ENCODE data around the gene RPUSD2. TPM values are rescaled to one million over a fixed set of nuclear protein-coding genes. Genes with fewer than 3 reads are reported as not detected.

RPUSD2 gene
- total and polyA plus RNA-seq, 3 experiments from 2014 or later: 20.8 to 30.3 (median 25.1) TPM

DNA sequence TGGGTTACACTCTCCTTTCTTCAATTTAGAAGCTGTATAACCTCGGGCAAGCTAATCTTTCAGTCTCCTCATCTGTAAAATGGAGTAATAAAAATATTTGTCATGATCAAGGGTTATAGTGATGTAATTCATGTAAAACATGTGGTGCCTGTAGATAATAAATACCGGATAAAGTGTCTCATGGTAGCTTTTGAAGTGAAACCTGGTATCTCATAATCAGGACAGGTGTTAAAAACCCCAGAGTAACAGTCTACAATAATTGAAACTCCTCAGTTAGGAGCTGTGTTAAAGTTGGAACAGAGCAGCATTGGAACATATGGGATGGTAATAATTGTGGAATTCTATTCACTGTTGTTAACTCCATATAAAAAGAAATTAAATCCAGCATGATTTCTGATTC, 24.1 kb downstream of the RPUSD2 start:
- Mint-ChIP-seq H3K4me3 (peak overlapping the region; percentile 63 to 97 (median 95)), H3K9me3 (no peaks in the 10 kb centered on the region), H3K36me3 (peaks cover 0 to 9% (median 3%) of the 10 kb centered on the region in 3 donors), H3K27me3 (peaks cover 2 to 7% of the 10 kb centered on the region in 2 donors), H3K27ac (peak overlapping the region; percentile 57 to 100 (median 98)), H3K4me1 (peaks cover 33 to 41% (median 37%) of the 10 kb centered on the region in 3 donors)
- Histone ChIP-seq H3K27ac (ENCODE audit: low read depth, low read length) (no peak overlapping the region), H3K4me1 (ENCODE audit: insufficient read depth, low read length) (peaks cover 8% of the 10 kb centered on the region), H3K36me3 (ENCODE audit: insufficient read depth, low read length) (no peaks in the 10 kb centered on the region), H3K4me3 (ENCODE audit: low read length) (no peak overlapping the region), H3K27me3 (ENCODE audit: insufficient read depth, low read length, poor library complexity, severe bottlenecking) (no peaks in the 10 kb centered on the region), H3K9me3 (ENCODE audit: low read length) (no peaks in the 10 kb centered on the region)
- ChIA-PET POLR2A (interaction anchor here (0.6 kb wide), 1 partner anchor 10 kb away, joined by 3 read pairs; no protein-coding TSS in a partner anchor), CTCF (interaction anchor here (1.0 kb wide), 3 partner anchors 12 to 301 kb away, joined by 3 to 4 read pairs (median 3); partner anchors contain the start of genes RPUSD2 and VPS18)
- DNase-seq: peak in 1 of 5 donors; percentile 30

DNA sequence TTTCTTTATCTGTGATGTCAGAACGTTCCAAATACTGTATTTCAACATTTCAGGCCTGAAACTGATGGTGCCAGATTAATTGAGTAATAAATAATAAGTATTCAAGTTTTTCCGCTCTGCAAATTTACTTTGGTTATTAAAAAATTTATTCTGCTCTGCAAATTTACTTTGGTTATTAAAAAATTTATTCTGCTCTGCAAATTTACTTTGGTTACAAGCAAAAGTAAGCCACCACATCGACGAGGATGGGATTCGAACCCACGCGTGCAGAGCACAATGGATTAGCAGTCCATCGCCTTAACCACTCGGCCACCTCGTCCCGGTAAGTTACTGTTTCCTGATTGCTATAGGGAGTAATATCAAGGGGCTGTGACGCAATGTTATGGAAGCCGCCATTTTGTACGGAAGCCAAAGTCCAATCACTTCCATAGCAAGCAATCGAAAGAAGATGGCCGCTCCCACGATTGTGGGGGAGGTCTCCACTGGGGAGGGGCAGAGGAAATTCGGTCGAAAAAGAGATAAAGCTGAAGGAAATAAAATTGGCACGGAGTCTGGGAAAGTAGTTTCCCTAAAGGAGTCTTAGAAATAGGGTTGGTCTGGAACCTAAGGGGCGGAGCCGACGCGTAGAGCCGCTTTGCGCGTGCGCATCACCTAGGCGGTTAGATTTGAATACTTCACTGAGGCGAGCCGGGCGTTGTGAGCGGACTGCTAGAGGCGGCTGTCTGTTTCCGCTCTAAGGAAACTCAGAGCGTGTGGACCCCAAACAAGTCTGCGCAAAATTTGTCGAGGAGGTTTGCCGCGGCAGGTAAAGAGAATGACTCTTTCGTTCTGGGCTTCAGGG, 24.7 kb downstream of the RPUSD2 start, which contains the start of gene KNL1:
Gene KNL1, plus strand, starts transcription at position 662 of the 841 bp plus-strand sequence. CDS start 8,683 bp downstream, outside the sequence.
- Mint-ChIP-seq H3K4me1 (peaks cover 33 to 41% (median 37%) of the 10 kb centered on the region in 3 donors), H3K27me3 (peaks cover 2 to 7% of the 10 kb centered on the region in 2 donors), H3K36me3 (peaks cover 0 to 9% (median 3%) of the 10 kb centered on the region in 3 donors), H3K27ac (peak within 1 kb of the TSS; percentile 95 to 100 (median 98)), H3K9me3 (no peaks in the 10 kb centered on the region), H3K4me3 (peak within 1 kb of the TSS; percentile 93 to 97 (median 95))
- POLR2A ChIA-PET: interaction anchor here (0.6 to 1.1 kb wide), 3 partner anchors 11 to 156 kb away, joined by 3 to 7 read pairs (median 3); no protein-coding TSS in a partner anchor
- Histone ChIP-seq H3K9me3 (ENCODE audit: low read length) (no peaks in the 10 kb centered on the region), H3K27me3 (ENCODE audit: insufficient read depth, low read length, poor library complexity, severe bottlenecking) (no peaks in the 10 kb centered on the region), H3K27ac (ENCODE audit: low read depth, low read length) (peak within 1 kb of the TSS; percentile 90), H3K36me3 (ENCODE audit: insufficient read depth, low read length) (no peaks in the 10 kb centered on the region), H3K4me3 (ENCODE audit: low read length) (peak within 1 kb of the TSS; percentile 84), H3K4me1 (ENCODE audit: insufficient read depth, low read length) (peaks cover 8% of the 10 kb centered on the region)
- CTCF ChIA-PET: interaction anchor here (1.0 to 1.1 kb wide), 4 partner anchors 12 to 300 kb away, joined by 3 to 6 read pairs (median 4); partner anchors contain the start of genes RPUSD2 and VPS18
- peak; percentile 81 to 92 (median 89) for DNase-seq

DNA sequence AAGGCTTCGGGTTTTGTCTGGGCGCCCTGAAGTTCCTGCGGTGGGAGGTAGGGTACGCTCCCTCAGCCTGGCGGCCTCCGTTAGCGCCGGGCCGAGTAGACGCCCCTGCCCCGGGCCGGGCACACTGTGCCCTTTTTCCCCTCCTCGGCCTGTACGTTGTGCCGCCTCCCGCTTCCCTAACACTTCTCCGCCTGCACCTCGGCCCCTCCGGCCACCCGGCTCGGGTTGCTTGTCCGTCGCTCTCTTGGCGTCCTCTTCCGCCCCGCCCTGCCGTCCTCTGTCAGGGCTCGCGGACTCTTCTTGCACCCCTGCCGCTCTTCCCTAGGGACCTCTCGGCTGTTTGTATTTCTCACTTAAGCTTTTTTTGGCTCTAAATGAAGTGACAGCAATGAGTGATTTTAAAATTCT, 25.3 kb downstream of the RPUSD2 start:
- Mint-ChIP-seq H3K4me3 (peak overlapping the region; percentile 93 to 97 (median 95)), H3K36me3 (peaks cover 0 to 9% (median 1%) of the 10 kb centered on the region in 3 donors), H3K27me3 (peaks cover 2 to 5% of the 10 kb centered on the region in 2 donors)

DNA sequence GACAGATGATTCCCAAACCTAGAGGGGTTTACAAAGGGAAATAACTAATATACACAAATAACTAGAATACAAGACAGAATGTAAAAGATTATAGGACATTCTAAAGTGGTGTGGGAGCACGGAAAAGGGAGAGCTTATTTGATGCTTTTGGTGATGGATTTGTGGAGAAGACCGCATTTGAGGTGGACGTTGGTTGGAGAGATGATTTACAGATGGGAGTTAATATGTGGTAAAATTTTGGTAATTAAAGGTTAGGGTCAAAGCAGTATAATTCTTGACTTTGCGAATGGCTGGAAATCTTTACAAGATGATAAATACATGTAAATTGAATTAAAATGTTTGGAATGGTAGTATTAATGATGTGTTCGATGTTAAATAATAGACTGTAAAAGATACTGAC, 26.1 kb downstream of the RPUSD2 start:
- DNase-seq: no peak
- peak overlapping the region; percentile 90 for H3K27ac ChIP-seq (ENCODE audit: low read depth, low read length)
- Mint-ChIP-seq H3K4me1 (peaks cover 25 to 35% (median 29%) of the 10 kb centered on the region in 3 donors), H3K27ac (peak overlapping the region in 5 of 8 donors; percentile 1 to 100 (median 95)), H3K4me3 (peak overlapping the region; percentile 71 to 97 (median 95)), H3K27me3 (peaks cover 2 to 5% of the 10 kb centered on the region in 2 donors), H3K36me3 (peaks cover 0 to 9% (median 1%) of the 10 kb centered on the region in 3 donors), H3K9me3 (no peaks in the 10 kb centered on the region)
- no peaks in the 10 kb centered on the region for H3K36me3 ChIP-seq (ENCODE audit: insufficient read depth, low read length)
- ChIA-PET POLR2A (interaction anchor here (1.1 kb wide), 1 partner anchor 155 kb away, joined by 7 read pairs; no protein-coding TSS in a partner anchor), CTCF (interaction anchor here (0.8 to 1.1 kb wide), 2 partner anchors 188 to 192 kb away, joined by 3 to 6 read pairs; no protein-coding TSS in a partner anchor)
- peaks cover 1% of the 10 kb centered on the region for H3K4me1 ChIP-seq (ENCODE audit: insufficient read depth, low read length)
- no peaks in the 10 kb centered on the region for H3K9me3 ChIP-seq (ENCODE audit: low read length)
- H3K27me3 ChIP-seq (ENCODE audit: insufficient read depth, low read length, poor library complexity, severe bottlenecking): no peaks in the 10 kb centered on the region
- H3K4me3 ChIP-seq (ENCODE audit: low read length): peak overlapping the region; percentile 84

More for the DNA sequence above, 25.3 kb downstream of the RPUSD2 start:
- ChIA-PET CTCF (interaction anchor here (0.8 to 1.1 kb wide), 2 partner anchors 188 to 193 kb away, joined by 3 to 6 read pairs; no protein-coding TSS in a partner anchor), POLR2A (interaction anchor here (0.6 to 1.1 kb wide), 2 partner anchors 143 to 156 kb away, joined by 3 to 7 read pairs; no protein-coding TSS in a partner anchor)
- Histone ChIP-seq H3K27me3 (ENCODE audit: insufficient read depth, low read length, poor library complexity, severe bottlenecking) (no peaks in the 10 kb centered on the region), H3K4me1 (ENCODE audit: insufficient read depth, low read length) (peaks cover 7% of the 10 kb centered on the region), H3K4me3 (ENCODE audit: low read length) (peak overlapping the region; percentile 84), H3K9me3 (ENCODE audit: low read length) (no peaks in the 10 kb centered on the region), H3K36me3 (ENCODE audit: insufficient read depth, low read length) (no peaks in the 10 kb centered on the region), H3K27ac (ENCODE audit: low read depth, low read length) (peak overlapping the region; percentile 90)
- H3K27ac Mint-ChIP-seq: peak overlapping the region; percentile 29 to 100 (median 98)
- no peaks in the 10 kb centered on the region for H3K9me3 Mint-ChIP-seq
- no peak for DNase-seq
- H3K4me1 Mint-ChIP-seq: peaks cover 32 to 40% (median 36%) of the 10 kb centered on the region in 3 donors

DNA sequence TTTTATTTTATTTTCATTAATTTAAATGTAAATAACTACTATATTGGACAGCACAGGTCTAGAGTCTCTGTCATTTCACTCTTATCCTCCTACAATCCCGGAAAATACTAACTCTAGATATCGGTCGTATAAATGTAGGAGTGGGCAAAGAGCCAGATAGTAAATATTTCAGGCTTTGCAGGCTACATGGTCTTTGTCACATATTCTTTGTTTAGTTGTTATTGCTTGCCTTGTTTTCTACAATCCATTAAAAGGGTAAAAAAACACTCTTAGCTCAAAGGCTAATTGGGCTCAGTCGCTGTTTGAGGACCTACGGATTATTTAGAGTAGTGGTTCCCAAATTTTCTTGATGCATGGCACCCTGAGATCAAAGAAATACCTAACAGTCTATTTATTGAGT, 26.7 kb downstream of the RPUSD2 start:
- Mint-ChIP-seq H3K27ac (no peak overlapping the region), H3K27me3 (peaks cover 2 to 5% of the 10 kb centered on the region in 2 donors), H3K9me3 (no peaks in the 10 kb centered on the region), H3K4me3 (no peak overlapping the region), H3K36me3 (peaks cover 0 to 9% (median 1%) of the 10 kb centered on the region in 3 donors), H3K4me1 (peaks cover 21 to 30% (median 29%) of the 10 kb centered on the region in 3 donors)
- Histone ChIP-seq H3K4me3 (ENCODE audit: low read length) (no peak overlapping the region), H3K27ac (ENCODE audit: low read depth, low read length) (no peak overlapping the region), H3K4me1 (ENCODE audit: insufficient read depth, low read length) (no peaks in the 10 kb centered on the region), H3K9me3 (ENCODE audit: low read length) (no peaks in the 10 kb centered on the region), H3K36me3 (ENCODE audit: insufficient read depth, low read length) (no peaks in the 10 kb centered on the region), H3K27me3 (ENCODE audit: insufficient read depth, low read length, poor library complexity, severe bottlenecking) (no peaks in the 10 kb centered on the region)
- no peak for DNase-seq
- ChIA-PET CTCF (no interaction called here), POLR2A (no interaction called here)

DNA sequence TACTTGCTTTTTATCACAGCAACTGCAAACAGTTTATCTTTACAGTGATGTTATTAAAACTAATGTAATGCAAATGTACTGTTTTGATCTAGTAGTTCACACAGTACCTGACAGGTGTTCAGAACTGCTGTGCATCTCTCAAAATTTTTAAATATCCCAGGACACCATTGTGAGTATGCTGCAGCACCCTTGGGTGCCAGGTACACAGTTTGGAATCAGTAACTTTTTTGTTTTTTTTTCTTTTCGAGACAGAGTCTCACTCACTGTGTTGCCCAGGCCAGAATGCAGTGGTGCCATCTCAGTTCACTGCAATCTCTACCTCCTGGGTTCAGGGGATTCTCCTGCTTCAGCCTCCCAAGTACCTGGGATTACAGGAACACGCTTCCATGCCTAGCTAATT, 27.9 kb downstream of the RPUSD2 start:
- peak overlapping the region in 1 of 8 donors; percentile 29 for H3K27ac Mint-ChIP-seq
- Histone ChIP-seq H3K36me3 (ENCODE audit: insufficient read depth, low read length) (no peaks in the 10 kb centered on the region), H3K27me3 (ENCODE audit: insufficient read depth, low read length, poor library complexity, severe bottlenecking) (no peaks in the 10 kb centered on the region), H3K27ac (ENCODE audit: low read depth, low read length) (no peak overlapping the region), H3K9me3 (ENCODE audit: low read length) (no peaks in the 10 kb centered on the region), H3K4me1 (ENCODE audit: insufficient read depth, low read length) (no peaks in the 10 kb centered on the region), H3K4me3 (ENCODE audit: low read length) (no peak overlapping the region)
- peaks cover 2 to 5% of the 10 kb centered on the region in 2 donors for H3K27me3 Mint-ChIP-seq
- peaks cover 0 to 9% (median 1%) of the 10 kb centered on the region in 3 donors for H3K36me3 Mint-ChIP-seq
- POLR2A ChIA-PET: no interaction called here
- H3K4me1 Mint-ChIP-seq: peaks cover 21 to 29% (median 27%) of the 10 kb centered on the region in 3 donors
- no peak for DNase-seq
- CTCF ChIA-PET: no interaction called here
- H3K9me3 Mint-ChIP-seq: no peaks in the 10 kb centered on the region
- H3K4me3 Mint-ChIP-seq: no peak overlapping the region

DNA sequence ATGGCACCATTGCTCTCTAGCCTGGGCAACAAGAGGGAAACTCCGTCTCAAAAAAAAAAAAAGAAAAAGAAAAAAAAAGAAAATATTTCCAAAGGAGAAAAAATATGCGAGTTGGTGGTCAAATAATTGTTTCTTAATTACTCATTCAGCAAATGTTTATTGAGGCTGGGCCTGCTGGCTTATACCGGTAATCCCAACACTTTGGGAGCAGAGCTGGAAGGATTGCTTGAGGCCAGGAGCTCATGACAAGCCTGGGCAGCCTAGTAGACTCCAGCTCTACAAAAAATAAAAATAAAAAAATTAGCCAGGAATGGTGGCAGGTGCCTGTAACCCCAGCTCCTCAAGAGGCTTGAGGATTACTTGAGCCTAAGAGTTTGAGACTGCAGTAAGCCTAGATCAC, 29.0 kb downstream of the RPUSD2 start:
- peaks cover 0 to 9% (median 1%) of the 10 kb centered on the region in 3 donors for H3K36me3 Mint-ChIP-seq
- Histone ChIP-seq H3K36me3 (ENCODE audit: insufficient read depth, low read length) (no peaks in the 10 kb centered on the region), H3K4me3 (ENCODE audit: low read length) (no peak overlapping the region), H3K4me1 (ENCODE audit: insufficient read depth, low read length) (no peaks in the 10 kb centered on the region), H3K27me3 (ENCODE audit: insufficient read depth, low read length, poor library complexity, severe bottlenecking) (no peaks in the 10 kb centered on the region), H3K27ac (ENCODE audit: low read depth, low read length) (no peak overlapping the region), H3K9me3 (ENCODE audit: low read length) (no peaks in the 10 kb centered on the region)
- H3K27ac Mint-ChIP-seq: no peak overlapping the region
- no peaks in the 10 kb centered on the region for H3K9me3 Mint-ChIP-seq
- H3K4me1 Mint-ChIP-seq: peaks cover 15 to 21% (median 20%) of the 10 kb centered on the region in 3 donors
- ChIA-PET CTCF (interaction anchor here (1.7 kb wide), 1 partner anchor 9 kb away, joined by 8 read pairs; no protein-coding TSS in a partner anchor), POLR2A (no interaction called here)
- DNase-seq: no peak
- H3K4me3 Mint-ChIP-seq: no peak overlapping the region
- H3K27me3 Mint-ChIP-seq: peaks cover 2 to 5% of the 10 kb centered on the region in 2 donors

Measured in CD8-positive, alpha-beta memory T cell (primary cell).